CD4-positive, alpha-beta T cell treated with Interleukin-21 for 1 hour (primary cell): ENCODE measurements around the gene ARL17B.
A peak's percentile ranks its signal among the peaks of the same experiment; 100 is the strongest.
"Not testable (repeated sequence)": the region's sequence is repeated elsewhere in the genome, so short reads cannot be mapped to it uniquely, and the experiment has no call there.

Source experiments
- DNase-seq: peaks from one replicate; pipeline ENCODE4 v3.0.0-alpha.2; 2020

Gene ARL17B

GRCh38 chr17:46287587-46287986 is 74.0 kb downstream of the ARL17B start:
- not testable (repeated sequence) for DNase-seq

- DNase-seq, result peak; percentile 88
Measured at GRCh38 chr17:46286764-46287221, 74.8 kb downstream of the ARL17B start.

GRCh38 chr17:46285500-46285899 is 76.1 kb downstream of the ARL17B start:
- DNase-seq, result not testable (repeated sequence)

GRCh38 chr17:46284467-46284866 is 77.1 kb downstream of the ARL17B start:
- DNase-seq, result peak; percentile 34

- DNase-seq, result not testable (repeated sequence)
Measured at GRCh38 chr17:46282635-46283034, 78.9 kb downstream of the ARL17B start.

GRCh38 chr17:46281336-46281735 is 80.2 kb downstream of the ARL17B start:
- DNase-seq, result not testable (repeated sequence)

- DNase-seq, result not testable (repeated sequence)
Measured at GRCh38 chr17:46276728-46277479, 84.7 kb downstream of the ARL17B start.

GRCh38 chr17:46274238-46274637 is 87.3 kb downstream of the ARL17B start:
- no peak for DNase-seq

GRCh38 chr17:46273541-46274236 is 87.9 kb downstream of the ARL17B start:
- no peak for DNase-seq

GRCh38 chr17:46270032-46270431 is 91.5 kb downstream of the ARL17B start:
- no peak for DNase-seq

- DNase-seq, result peak; percentile 81
Measured at GRCh38 chr17:46266656-46267544, 94.7 kb downstream of the ARL17B start.

- not testable (repeated sequence) for DNase-seq
Measured at GRCh38 chr17:46266063-46266655, 95.4 kb downstream of the ARL17B start.

GRCh38 chr17:46264456-46265198 is 96.9 kb downstream of the ARL17B start:
- DNase-seq, result peak; percentile 21

GRCh38 chr17:46262271-46262670 is 99.3 kb downstream of the ARL17B start:
- DNase-seq, result no peak

- DNase-seq, result peak; percentile 13
Measured at GRCh38 chr17:46259845-46260661, 101.5 kb downstream of the ARL17B start.

GRCh38 chr17:46256369-46256768 is 105.2 kb downstream of the ARL17B start:
- not testable (repeated sequence) for DNase-seq

GRCh38 chr17:46254215-46254614 is 107.4 kb downstream of the ARL17B start:
- not testable (repeated sequence) for DNase-seq

GRCh38 chr17:46253722-46254121 is 107.8 kb downstream of the ARL17B start:
- peak; percentile 81 for DNase-seq

GRCh38 chr17:46252804-46253203 is 108.8 kb downstream of the ARL17B start:
- not testable (repeated sequence) for DNase-seq

- not testable (repeated sequence) for DNase-seq
Measured at GRCh38 chr17:46249153-46249552, 112.4 kb downstream of the ARL17B start.
